ENCODE results near the gene CLDN1.
A peak's percentile ranks its signal among the peaks of the same experiment; 100 is the strongest.

The CLDN1 gene

GRCh38 chr3:190322604-190323245, 479 bp upstream of the CLDN1 start:
- no peak for TF ChIP-seq CTCF (conservative IDR thresholded peaks at IDR 0.05; ENCODE audit: low read depth, low read length)
- H3K4me3 ChIP-seq (ENCODE audit: low read depth, low read length), result peak overlapping the region; percentile 74
- DNase-seq (ENCODE audit: low read depth), result peak; percentile 42

- TF ChIP-seq CTCF (conservative IDR thresholded peaks at IDR 0.05; ENCODE audit: low read depth, low read length), result no peak
- H3K4me3 ChIP-seq (ENCODE audit: low read depth, low read length), result peak overlapping the region; percentile 12
- DNase-seq (ENCODE audit: low read depth), result no peak
Measured at GRCh38 chr3:190320594-190321362, 1.5 kb downstream of the CLDN1 start.

- no peak for TF ChIP-seq CTCF (conservative IDR thresholded peaks at IDR 0.05; ENCODE audit: low read depth, low read length)
- H3K4me3 ChIP-seq (ENCODE audit: low read depth, low read length), result no peak overlapping the region
- DNase-seq (ENCODE audit: low read depth), result peak; percentile 19
Measured at GRCh38 chr3:190319660-190320059, 2.6 kb downstream of the CLDN1 start.

GRCh38 chr3:190318666-190319065, 3.6 kb downstream of the CLDN1 start:
- H3K4me3 ChIP-seq (ENCODE audit: low read depth, low read length), result no peak overlapping the region

GRCh38 chr3:190314741-190315140, 7.5 kb downstream of the CLDN1 start:
- no peak for DNase-seq (ENCODE audit: low read depth)
- TF ChIP-seq CTCF (conservative IDR thresholded peaks at IDR 0.05; ENCODE audit: low read depth, low read length), result no peak
- no peak overlapping the region for H3K4me3 ChIP-seq (ENCODE audit: low read depth, low read length)

More at GRCh38 chr3:190318666-190319065, 3.6 kb downstream of the CLDN1 start:
- no peak for TF ChIP-seq CTCF (conservative IDR thresholded peaks at IDR 0.05; ENCODE audit: low read depth, low read length)
- DNase-seq (ENCODE audit: low read depth), result no peak

- DNase-seq (ENCODE audit: low read depth), result no peak
- no peak overlapping the region for H3K4me3 ChIP-seq (ENCODE audit: low read depth, low read length)
- no peak for TF ChIP-seq CTCF (conservative IDR thresholded peaks at IDR 0.05; ENCODE audit: low read depth, low read length)
Measured at GRCh38 chr3:190309414-190309813, 12.8 kb downstream of the CLDN1 start.

Data from choroid plexus epithelial cell (primary cell).